Measurements from ENCODE around the gene AGAP3.

DNA sequence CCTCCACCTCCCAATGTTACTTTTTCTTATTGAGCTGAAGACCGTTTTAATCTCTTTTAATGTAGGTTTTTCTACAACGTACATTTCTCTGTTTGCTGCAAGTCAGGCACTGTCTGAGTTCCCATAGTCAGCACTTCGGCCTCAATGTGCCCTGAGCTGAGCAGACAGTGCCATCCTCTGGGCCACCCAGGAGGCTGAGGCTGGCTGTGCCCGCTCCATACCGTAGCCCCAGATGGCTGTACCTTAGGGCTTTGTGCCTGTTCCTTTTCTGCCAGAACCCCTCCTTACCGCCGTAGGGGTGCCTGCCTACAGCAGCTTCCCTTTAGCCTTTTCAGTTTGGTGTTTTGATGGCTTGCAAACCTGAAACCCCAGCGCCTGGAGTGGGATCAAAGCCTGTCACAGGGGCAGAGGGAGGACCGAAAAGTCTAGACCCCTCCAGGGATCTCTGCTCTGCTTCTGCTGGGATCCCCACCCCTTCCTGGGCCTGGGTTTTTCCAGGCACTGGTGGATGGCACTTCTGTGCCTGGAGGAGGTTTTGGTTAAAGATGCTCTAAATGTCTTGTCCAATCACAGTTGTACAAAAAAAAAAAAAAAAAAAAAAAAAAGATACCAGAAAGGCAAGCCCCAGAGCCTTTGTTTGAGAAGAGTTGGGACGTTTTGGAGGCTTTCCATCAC, 9.0 kb downstream of the AGAP3 start:
- TF ChIP-seq CTCF (conservative IDR thresholded peaks at IDR 0.05; ENCODE audit: low read depth, low read length) (0 out of 2 replicates have a peak, but pooled peaks have one; percentile 1), POLR2A (IDR thresholded peaks at IDR 0.05; ENCODE audit: low read depth, low read length) (no peak), MAFK (IDR thresholded peaks at IDR 0.05; ENCODE audit: low read depth, low read length) (0 out of 2 replicates have a peak, but pooled peaks have one; percentile 8), RCOR1 (IDR thresholded peaks at IDR 0.05; ENCODE audit: insufficient replicate concordance, low read length) (no peak), FOS (IDR thresholded peaks at IDR 0.05; ENCODE audit: low read depth, low read length) (no peak), BHLHE40 (IDR thresholded peaks at IDR 0.05; ENCODE audit: low read depth, low read length) (no peak), RAD21 (IDR thresholded peaks at IDR 0.05; ENCODE audit: low read length) (no peak), SMC3 (IDR thresholded peaks at IDR 0.05; ENCODE audit: low read depth, low read length) (no peak)
